NCI-H2196 treated with DMSO at 0.1 percent for 48 hours (cell line): ENCODE results near the gene ARHGAP29.
A peak's percentile ranks its signal among the peaks of the same experiment; 100 is the strongest.

Source experiments
- DNase-seq: peaks from one replicate; lab custom pipeline; 2025; ENCODE audit not compliant: unreplicated experiment; lab: John Stamatoyannopoulos, UW

Gene ARHGAP29

GRCh38 chr1:94260635-94261387, 23.4 kb upstream of the ARHGAP29 start:
- no peak for DNase-seq

DNA sequence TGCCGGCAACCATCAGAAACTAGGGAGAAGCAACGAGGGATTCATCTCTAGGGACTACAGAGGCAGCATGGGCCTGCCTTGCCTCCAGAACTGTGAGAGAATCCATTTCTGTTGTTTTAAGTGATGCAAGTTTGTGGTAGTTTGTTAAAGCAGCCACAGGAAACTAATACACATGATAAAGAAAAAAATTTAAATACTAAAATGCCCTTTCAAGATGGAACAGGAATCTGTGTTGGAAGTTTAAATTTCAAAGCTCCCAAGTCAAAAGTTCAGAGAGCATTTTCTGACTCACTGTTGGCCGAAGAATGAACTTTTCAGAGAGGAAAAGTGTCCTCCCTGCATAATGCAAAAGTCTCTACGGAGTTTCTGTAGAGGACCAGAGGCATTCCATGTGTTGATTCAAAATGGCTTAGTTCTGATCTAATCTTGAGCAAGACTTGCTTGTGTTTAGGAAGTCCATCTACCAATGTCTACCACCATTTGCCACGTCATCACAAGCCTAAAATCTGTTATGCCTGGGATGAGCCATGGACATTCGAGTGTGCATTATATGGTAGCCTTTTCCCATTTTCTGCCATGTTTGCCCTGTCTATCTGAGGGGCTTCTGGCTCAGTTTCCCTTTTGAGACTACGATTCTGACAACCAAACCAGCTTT, 22.4 kb upstream of the ARHGAP29 start:
- DNase-seq, result no peak

GRCh38 chr1:94258873-94259331, 21.5 kb upstream of the ARHGAP29 start:
- no peak for DNase-seq

GRCh38 chr1:94257444-94257843, 20.1 kb upstream of the ARHGAP29 start:
- no peak for DNase-seq

DNA sequence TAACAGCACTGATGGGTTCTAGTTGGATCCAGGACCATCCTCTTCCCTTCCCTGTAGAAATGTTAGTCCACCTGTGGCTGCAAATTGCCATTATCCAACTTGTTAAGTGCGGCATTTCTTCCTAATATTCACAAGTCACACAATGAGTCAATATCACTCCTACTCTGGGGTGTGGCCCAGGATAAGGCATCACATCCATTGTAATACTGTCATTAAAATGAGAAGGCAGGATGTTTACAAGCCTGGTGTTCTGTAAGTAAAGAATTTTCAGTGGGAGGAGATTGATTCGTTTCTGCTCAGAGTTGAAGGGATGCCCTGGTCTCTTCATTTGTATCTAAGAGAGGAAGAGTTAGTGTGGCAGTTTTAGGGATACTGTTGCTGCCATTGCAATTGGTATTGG, 18.1 kb upstream of the ARHGAP29 start:
- DNase-seq, result no peak

GRCh38 chr1:94254073-94254810, 16.9 kb upstream of the ARHGAP29 start:
- DNase-seq, result no peak

- no peak for DNase-seq
Measured at GRCh38 chr1:94253456-94254017, 16.2 kb upstream of the ARHGAP29 start.

DNA sequence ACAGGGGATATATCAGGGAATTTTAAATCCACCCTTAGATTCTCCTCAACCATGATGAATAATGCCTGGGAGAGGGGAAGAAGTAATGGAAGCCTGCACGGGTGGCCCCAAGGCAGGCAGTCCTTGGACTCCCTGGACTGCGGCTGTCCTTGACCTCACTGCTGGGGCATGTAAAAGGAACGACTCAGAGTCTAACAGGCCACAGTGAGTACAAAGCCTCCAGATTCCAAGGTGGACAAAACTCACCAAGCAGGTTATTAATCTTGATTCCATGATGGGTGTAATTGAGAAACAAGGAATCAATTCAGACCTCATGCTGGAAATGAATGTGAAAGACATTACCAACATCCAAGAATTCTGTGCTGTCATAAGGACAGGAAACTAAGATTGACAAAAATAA, 13.0 kb upstream of the ARHGAP29 start:
- no peak for DNase-seq

GRCh38 chr1:94248956-94249688, 11.7 kb upstream of the ARHGAP29 start:
- no peak for DNase-seq

GRCh38 chr1:94247138-94248094, 10.0 kb upstream of the ARHGAP29 start:
- DNase-seq, result peak; percentile 45

- no peak for DNase-seq
Measured at GRCh38 chr1:94246692-94247137, 9.3 kb upstream of the ARHGAP29 start.

GRCh38 chr1:94245747-94246438, 8.5 kb upstream of the ARHGAP29 start:
- DNase-seq, result no peak

- DNase-seq, result no peak
Measured at GRCh38 chr1:94244816-94245215, 7.4 kb upstream of the ARHGAP29 start.

GRCh38 chr1:94243665-94244064, 6.3 kb upstream of the ARHGAP29 start:
- no peak for DNase-seq

DNA sequence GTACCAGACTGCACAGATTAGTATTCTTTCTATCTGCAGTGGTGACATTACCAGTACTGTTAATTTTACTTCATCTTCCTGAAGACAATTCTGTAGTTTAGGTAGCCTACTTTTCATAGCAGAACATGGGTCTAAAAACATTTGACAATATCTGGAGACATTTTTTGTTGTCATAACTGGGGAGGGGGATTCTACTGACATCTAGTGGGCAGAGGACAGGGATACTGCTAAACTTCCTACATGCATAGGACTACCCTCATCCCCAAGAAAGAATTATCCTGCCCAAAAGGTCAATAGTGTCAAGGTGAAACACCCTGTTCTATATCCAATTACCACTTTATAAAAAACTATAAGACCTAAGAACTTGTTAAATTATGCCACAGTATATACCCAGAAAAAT, 3.4 kb upstream of the ARHGAP29 start:
- DNase-seq, result no peak

DNA sequence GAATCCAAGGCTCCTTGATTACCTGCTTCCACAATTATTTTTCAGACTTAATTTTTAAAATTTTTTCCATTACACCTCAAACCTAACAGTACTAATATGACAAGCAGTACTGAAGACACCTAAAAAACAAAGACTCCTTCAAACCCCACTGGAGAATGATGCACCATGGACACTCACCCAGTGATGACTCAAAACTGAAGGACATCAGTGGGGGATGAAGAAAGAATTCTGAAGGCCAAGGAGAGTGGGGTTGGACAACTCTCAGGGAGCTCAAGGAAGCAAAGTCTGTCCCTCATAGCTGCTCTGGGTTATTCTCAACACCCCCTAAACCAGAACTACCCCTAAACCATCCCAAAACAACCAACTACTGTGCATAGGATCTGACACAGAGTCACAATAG, 2.4 kb upstream of the ARHGAP29 start:
- DNase-seq, result no peak

DNA sequence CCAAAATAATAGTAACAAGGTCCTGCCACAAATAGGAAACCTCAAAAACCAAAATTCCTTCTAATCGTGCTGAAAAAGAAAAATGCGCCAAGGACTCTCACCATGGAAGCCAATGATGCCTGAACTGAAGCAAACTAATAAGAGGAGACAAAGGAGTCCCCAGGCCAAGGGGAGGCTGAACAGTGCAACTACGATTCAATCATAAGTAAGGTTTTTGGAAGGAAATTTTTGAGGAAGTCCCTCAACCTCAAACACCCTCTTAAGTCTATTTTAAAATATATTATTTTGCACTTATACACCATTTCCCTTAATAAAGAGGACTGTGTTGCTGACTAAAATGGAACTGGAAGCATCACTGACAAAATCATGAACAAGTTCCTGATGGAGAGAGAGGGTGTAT, 1.7 kb upstream of the ARHGAP29 start:
- DNase-seq, result no peak

GRCh38 chr1:94236630-94237290, 624 bp downstream of the ARHGAP29 start:
- DNase-seq, result no peak
